HEK293 (cell line): ENCODE measurements around the gene SESN1.

Experiments used
- CTCF ChIA-PET: fragments of 350-600 bp; formaldehyde crosslinking; extraction: SDS; loops from one replicate; lab custom pipeline; 2021; ENCODE audit warnings: antibody characterized with exemption; lab: Yijun Ruan, JAX
- POLR2A ChIA-PET: fragments of 300-600 bp; formaldehyde crosslinking; extraction: SDS; loops from one replicate; lab custom pipeline; 2020; ENCODE audit warnings: antibody characterized with exemption, inconsistent platforms; lab: Yijun Ruan, JAX
- H3K27ac ChIP-seq: fragments of 200-500 bp; sonication (Bioruptor generic); 2 replicates; pipeline ENCODE4 v1.5.1; 2014; ENCODE audit warnings: low read depth, low read length, control low read depth, inconsistent platforms; ENCODE audit errors: extremely low read depth
- H3K36me3 ChIP-seq, 2 experiments: fragments of 200-500 bp in 1 of 2; sonication (Bioruptor generic) in 1 of 2; 1 replicate in 1 of 2; 2 replicates in 1 of 2; pipeline ENCODE4 v1.5.1; 2014 to 2017; ENCODE audit warnings: inconsistent platforms in 2 of 2, low read length in 2 of 2; ENCODE audit not compliant: control insufficient read depth in 2 of 2, insufficient read depth in 1 of 2
- H3K4me1 ChIP-seq: fragments of 200-500 bp; sonication (Bioruptor generic); 2 replicates; pipeline ENCODE4 v1.5.1; 2014; ENCODE audit warnings: mild to moderate bottlenecking, low read length, inconsistent platforms; ENCODE audit not compliant: control insufficient read depth, insufficient read depth
- H3K4me3 ChIP-seq: 2 replicates; pipeline ENCODE4 v1.5.1; 2011; ENCODE audit warnings: low read depth, mild to moderate bottlenecking, control low read depth, low read length, moderate library complexity
- H3K9me3 ChIP-seq: fragments of 200-500 bp; sonication (Bioruptor generic); 2 replicates; pipeline ENCODE4 v1.5.1; 2014; ENCODE audit warnings: low read depth, low read length, inconsistent platforms; ENCODE audit not compliant: control insufficient read depth, insufficient read depth
- FEZF1 ChIP-seq: fragments of 450-650 bp; formaldehyde crosslinking; IDR thresholded peaks from 2 replicates; pipeline ENCODE4 v1.5.1; 2016; ENCODE audit warnings: missing biosample characterization, missing genetic modification characterization
- GFI1B ChIP-seq: fragments of 450-650 bp; formaldehyde crosslinking; IDR thresholded peaks from 2 replicates; pipeline ENCODE4 v1.5.1; 2016; ENCODE audit warnings: missing biosample characterization, missing genetic modification characterization
- OVOL3 ChIP-seq: fragments of 450-650 bp; formaldehyde crosslinking; IDR thresholded peaks from 2 replicates; pipeline ENCODE4 v1.5.1; 2016; ENCODE audit warnings: missing biosample characterization, missing genetic modification characterization
- ZBTB20 ChIP-seq: fragments of 450-650 bp; formaldehyde crosslinking; IDR thresholded peaks from 2 replicates; pipeline ENCODE4 v1.5.1; 2016; ENCODE audit warnings: missing biosample characterization, missing genetic modification characterization
- ZBTB21 ChIP-seq: fragments of 450-650 bp; formaldehyde crosslinking; IDR thresholded peaks from 2 replicates; pipeline ENCODE4 v1.5.1; 2017; ENCODE audit warnings: missing biosample characterization, missing genetic modification characterization
- ZNF174 ChIP-seq: fragments of 450-650 bp; formaldehyde crosslinking; IDR thresholded peaks from 2 replicates; pipeline ENCODE4 v1.5.0; 2017; ENCODE audit warnings: missing biosample characterization, mild to moderate bottlenecking, missing genetic modification characterization
- ZNF202 ChIP-seq: fragments of 450-650 bp; formaldehyde crosslinking; IDR thresholded peaks from 2 replicates; pipeline ENCODE4 v1.5.1; 2016; ENCODE audit warnings: missing biosample characterization, missing genetic modification characterization, borderline replicate concordance
- ZNF266 ChIP-seq: fragments of 450-650 bp; formaldehyde crosslinking; IDR thresholded peaks from 2 replicates; pipeline ENCODE4 v1.5.1; 2016; ENCODE audit warnings: missing biosample characterization, missing genetic modification characterization, low read depth
- ZNF292 ChIP-seq: fragments of 450-650 bp; formaldehyde crosslinking; IDR thresholded peaks from 2 replicates; pipeline ENCODE4 v1.5.1; 2016; ENCODE audit warnings: low read depth, missing biosample characterization, missing genetic modification characterization, borderline replicate concordance
- ZNF544 ChIP-seq: fragments of 450-650 bp; formaldehyde crosslinking; IDR thresholded peaks from 2 replicates; pipeline ENCODE4 v1.5.0; 2017; ENCODE audit warnings: missing biosample characterization, missing genetic modification characterization
- ZNF558 ChIP-seq: fragments of 450-650 bp; formaldehyde crosslinking; IDR thresholded peaks from 2 replicates; pipeline ENCODE4 v1.5.1; 2016; ENCODE audit warnings: missing biosample characterization, missing genetic modification characterization
- ZNF600 ChIP-seq: fragments of 450-650 bp; formaldehyde crosslinking; IDR thresholded peaks from 2 replicates; pipeline ENCODE4 v1.5.1; 2016; ENCODE audit warnings: missing biosample characterization, missing genetic modification characterization
- ZNF610 ChIP-seq: fragments of 450-650 bp; formaldehyde crosslinking; IDR thresholded peaks from 2 replicates; pipeline ENCODE4 v1.5.1; 2016; ENCODE audit warnings: missing biosample characterization, missing genetic modification characterization, borderline replicate concordance
- ZNF629 ChIP-seq: fragments of 450-650 bp; formaldehyde crosslinking; IDR thresholded peaks from 2 replicates; pipeline ENCODE4 v1.5.1; 2017; ENCODE audit warnings: missing biosample characterization, missing genetic modification characterization
- ZNF701 ChIP-seq: fragments of 450-650 bp; formaldehyde crosslinking; IDR thresholded peaks from 2 replicates; pipeline ENCODE4 v1.5.1; 2016; ENCODE audit warnings: missing biosample characterization, missing genetic modification characterization
- ZNF843 ChIP-seq: fragments of 450-650 bp; formaldehyde crosslinking; IDR thresholded peaks from 2 replicates; pipeline ENCODE4 v1.5.1; 2016; ENCODE audit warnings: missing biosample characterization, missing genetic modification characterization
- TF ChIP-seq, protein P1 (sequence below): fragments of 450-650 bp; formaldehyde crosslinking; IDR thresholded peaks from 2 replicates; pipeline ENCODE4 v1.5.1; 2017; ENCODE audit warnings: missing biosample characterization, missing genetic modification characterization
- TF ChIP-seq, protein P2 (sequence below): fragments of 450-650 bp; formaldehyde crosslinking; optimal IDR thresholded peaks from 2 replicates; pipeline ENCODE3; 2016; ENCODE audit warnings: missing biosample characterization, mild to moderate bottlenecking, missing genetic modification characterization
- TF ChIP-seq, protein P3 (sequence below): fragments of 450-650 bp; IDR thresholded peaks from 2 replicates; pipeline ENCODE4 v1.5.1; 2018; ENCODE audit warnings: missing biosample characterization, mild to moderate bottlenecking, missing genetic modification characterization
- TF ChIP-seq, protein P4 (sequence below): fragments of 450-650 bp; formaldehyde crosslinking; IDR thresholded peaks from 2 replicates; pipeline ENCODE4 v1.5.1; 2016; ENCODE audit warnings: missing biosample characterization, missing genetic modification characterization
- TF ChIP-seq, protein P5 (sequence below): fragments of 450-650 bp; formaldehyde crosslinking; IDR thresholded peaks from 2 replicates; pipeline ENCODE4 v1.5.1; 2017; ENCODE audit warnings: missing biosample characterization, missing genetic modification characterization
- TF ChIP-seq, protein P6 (sequence below): fragments of 450-650 bp; formaldehyde crosslinking; conservative IDR thresholded peaks from 2 replicates; pipeline ENCODE4 v1.5.1; 2016; ENCODE audit warnings: low read depth, missing biosample characterization, missing genetic modification characterization
- TF ChIP-seq, protein P7 (sequence below): fragments of 450-650 bp; formaldehyde crosslinking; IDR thresholded peaks from 2 replicates; pipeline ENCODE4 v1.5.1; 2017; ENCODE audit warnings: missing biosample characterization, missing genetic modification characterization

SESN1 gene

DNA sequence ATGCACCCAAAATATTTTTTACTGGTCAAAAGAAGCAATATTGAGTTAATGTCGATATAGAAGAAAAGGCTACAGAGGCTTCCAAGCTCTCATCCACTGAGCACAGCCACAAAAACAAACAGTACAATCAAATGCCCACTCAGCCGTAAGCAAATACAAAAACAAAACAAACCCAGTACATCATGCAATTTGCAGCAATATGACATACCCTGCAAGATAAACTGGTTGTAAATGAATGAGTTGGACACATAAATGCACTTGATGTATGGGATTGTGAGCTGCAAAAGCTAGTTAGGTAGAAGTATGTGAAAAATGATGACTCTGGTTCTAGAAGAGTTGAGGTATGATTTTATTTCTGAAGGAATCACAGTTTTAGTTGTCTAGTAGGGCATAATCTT lies 83.9 kb downstream of the SESN1 start:
- Histone ChIP-seq H3K27ac (no peak overlapping the region), H3K4me3 (no peak overlapping the region), H3K36me3 (no peaks in the 10 kb centered on the region), H3K4me1 (peaks cover 26% of the 10 kb centered on the region), H3K9me3 (no peaks in the 10 kb centered on the region)
- ChIA-PET POLR2A (interaction anchor here (0.6 to 4.4 kb wide), 4 partner anchors 20 to 373 kb away, joined by 3 to 27 read pairs (median 4); partner anchors contain the start of genes CEP57L1 and SESN1), CTCF (interaction anchor here (0.6 to 1.9 kb wide), 7 partner anchors 15 to 63 kb away, joined by 4 to 10 read pairs (median 5); no protein-coding TSS in a partner anchor)
- TF ChIP-seq ZNF558 (tag by site-specific recombination) (0 out of 2 replicates have a peak, but pooled peaks have one; percentile 16), ZNF629 (tag by site-specific recombination) (peak; percentile 64; the same call in 1 of the 2 replicates), ZNF202 (tag by site-specific recombination) (no peak), ZNF292 (no peak), FEZF1 (peak; percentile 97), ZNF701 (tag by site-specific recombination) (no peak), ZNF544 (tag by site-specific recombination) (no peak), ZNF600 (tag by site-specific recombination) (peak; percentile 89), ZNF610 (tag by site-specific recombination) (peak; percentile 45; the same call in 1 of the 2 replicates), ZBTB21 (tag by site-specific recombination) (peak; percentile 43; the same call in 1 of the 2 replicates), GFI1B (tag by site-specific recombination) (no peak), ZNF266 (no peak), ZNF174 (tag by site-specific recombination) (no peak), ZNF843 (tag by site-specific recombination) (peak; percentile 85), OVOL3 (tag by site-specific recombination) (peak; percentile 41; the same call in 1 of the 2 replicates), ZBTB20 (tag by site-specific recombination) (no peak; the same call in 1 of the 2 replicates)
- TF ChIP-seq, protein P1, sequence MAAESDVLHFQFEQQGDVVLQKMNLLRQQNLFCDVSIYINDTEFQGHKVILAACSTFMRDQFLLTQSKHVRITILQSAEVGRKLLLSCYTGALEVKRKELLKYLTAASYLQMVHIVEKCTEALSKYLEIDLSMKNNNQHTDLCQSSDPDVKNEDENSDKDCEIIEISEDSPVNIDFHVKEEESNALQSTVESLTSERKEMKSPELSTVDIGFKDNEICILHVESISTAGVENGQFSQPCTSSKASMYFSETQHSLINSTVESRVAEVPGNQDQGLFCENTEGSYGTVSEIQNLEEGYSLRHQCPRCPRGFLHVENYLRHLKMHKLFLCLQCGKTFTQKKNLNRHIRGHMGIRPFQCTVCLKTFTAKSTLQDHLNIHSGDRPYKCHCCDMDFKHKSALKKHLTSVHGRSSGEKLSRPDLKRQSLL (tag by site-specific recombination): no peak
- TF ChIP-seq, protein P2, sequence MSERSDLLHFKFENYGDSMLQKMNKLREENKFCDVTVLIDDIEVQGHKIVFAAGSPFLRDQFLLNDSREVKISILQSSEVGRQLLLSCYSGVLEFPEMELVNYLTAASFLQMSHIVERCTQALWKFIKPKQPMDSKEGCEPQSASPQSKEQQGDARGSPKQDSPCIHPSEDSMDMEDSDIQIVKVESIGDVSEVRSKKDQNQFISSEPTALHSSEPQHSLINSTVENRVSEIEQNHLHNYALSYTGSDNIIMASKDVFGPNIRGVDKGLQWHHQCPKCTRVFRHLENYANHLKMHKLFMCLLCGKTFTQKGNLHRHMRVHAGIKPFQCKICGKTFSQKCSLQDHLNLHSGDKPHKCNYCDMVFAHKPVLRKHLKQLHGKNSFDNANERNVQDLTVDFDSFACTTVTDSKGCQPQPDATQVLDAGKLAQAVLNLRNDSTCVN (tag by site-specific recombination): no peak
- TF ChIP-seq, protein P3, sequence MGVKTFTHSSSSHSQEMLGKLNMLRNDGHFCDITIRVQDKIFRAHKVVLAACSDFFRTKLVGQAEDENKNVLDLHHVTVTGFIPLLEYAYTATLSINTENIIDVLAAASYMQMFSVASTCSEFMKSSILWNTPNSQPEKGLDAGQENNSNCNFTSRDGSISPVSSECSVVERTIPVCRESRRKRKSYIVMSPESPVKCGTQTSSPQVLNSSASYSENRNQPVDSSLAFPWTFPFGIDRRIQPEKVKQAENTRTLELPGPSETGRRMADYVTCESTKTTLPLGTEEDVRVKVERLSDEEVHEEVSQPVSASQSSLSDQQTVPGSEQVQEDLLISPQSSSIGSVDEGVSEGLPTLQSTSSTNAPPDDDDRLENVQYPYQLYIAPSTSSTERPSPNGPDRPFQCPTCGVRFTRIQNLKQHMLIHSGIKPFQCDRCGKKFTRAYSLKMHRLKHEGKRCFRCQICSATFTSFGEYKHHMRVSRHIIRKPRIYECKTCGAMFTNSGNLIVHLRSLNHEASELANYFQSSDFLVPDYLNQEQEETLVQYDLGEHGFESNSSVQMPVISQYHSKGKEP (tag by site-specific recombination): peak; percentile 99
- TF ChIP-seq, protein P4, sequence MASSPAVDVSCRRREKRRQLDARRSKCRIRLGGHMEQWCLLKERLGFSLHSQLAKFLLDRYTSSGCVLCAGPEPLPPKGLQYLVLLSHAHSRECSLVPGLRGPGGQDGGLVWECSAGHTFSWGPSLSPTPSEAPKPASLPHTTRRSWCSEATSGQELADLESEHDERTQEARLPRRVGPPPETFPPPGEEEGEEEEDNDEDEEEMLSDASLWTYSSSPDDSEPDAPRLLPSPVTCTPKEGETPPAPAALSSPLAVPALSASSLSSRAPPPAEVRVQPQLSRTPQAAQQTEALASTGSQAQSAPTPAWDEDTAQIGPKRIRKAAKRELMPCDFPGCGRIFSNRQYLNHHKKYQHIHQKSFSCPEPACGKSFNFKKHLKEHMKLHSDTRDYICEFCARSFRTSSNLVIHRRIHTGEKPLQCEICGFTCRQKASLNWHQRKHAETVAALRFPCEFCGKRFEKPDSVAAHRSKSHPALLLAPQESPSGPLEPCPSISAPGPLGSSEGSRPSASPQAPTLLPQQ: peak; percentile 72; the same call in 1 of the 2 replicates
- TF ChIP-seq, protein P5, sequence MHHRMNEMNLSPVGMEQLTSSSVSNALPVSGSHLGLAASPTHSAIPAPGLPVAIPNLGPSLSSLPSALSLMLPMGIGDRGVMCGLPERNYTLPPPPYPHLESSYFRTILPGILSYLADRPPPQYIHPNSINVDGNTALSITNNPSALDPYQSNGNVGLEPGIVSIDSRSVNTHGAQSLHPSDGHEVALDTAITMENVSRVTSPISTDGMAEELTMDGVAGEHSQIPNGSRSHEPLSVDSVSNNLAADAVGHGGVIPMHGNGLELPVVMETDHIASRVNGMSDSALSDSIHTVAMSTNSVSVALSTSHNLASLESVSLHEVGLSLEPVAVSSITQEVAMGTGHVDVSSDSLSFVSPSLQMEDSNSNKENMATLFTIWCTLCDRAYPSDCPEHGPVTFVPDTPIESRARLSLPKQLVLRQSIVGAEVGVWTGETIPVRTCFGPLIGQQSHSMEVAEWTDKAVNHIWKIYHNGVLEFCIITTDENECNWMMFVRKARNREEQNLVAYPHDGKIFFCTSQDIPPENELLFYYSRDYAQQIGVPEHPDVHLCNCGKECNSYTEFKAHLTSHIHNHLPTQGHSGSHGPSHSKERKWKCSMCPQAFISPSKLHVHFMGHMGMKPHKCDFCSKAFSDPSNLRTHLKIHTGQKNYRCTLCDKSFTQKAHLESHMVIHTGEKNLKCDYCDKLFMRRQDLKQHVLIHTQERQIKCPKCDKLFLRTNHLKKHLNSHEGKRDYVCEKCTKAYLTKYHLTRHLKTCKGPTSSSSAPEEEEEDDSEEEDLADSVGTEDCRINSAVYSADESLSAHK: peak; percentile 43; the same call in 1 of the 2 replicates
- TF ChIP-seq, protein P6, sequence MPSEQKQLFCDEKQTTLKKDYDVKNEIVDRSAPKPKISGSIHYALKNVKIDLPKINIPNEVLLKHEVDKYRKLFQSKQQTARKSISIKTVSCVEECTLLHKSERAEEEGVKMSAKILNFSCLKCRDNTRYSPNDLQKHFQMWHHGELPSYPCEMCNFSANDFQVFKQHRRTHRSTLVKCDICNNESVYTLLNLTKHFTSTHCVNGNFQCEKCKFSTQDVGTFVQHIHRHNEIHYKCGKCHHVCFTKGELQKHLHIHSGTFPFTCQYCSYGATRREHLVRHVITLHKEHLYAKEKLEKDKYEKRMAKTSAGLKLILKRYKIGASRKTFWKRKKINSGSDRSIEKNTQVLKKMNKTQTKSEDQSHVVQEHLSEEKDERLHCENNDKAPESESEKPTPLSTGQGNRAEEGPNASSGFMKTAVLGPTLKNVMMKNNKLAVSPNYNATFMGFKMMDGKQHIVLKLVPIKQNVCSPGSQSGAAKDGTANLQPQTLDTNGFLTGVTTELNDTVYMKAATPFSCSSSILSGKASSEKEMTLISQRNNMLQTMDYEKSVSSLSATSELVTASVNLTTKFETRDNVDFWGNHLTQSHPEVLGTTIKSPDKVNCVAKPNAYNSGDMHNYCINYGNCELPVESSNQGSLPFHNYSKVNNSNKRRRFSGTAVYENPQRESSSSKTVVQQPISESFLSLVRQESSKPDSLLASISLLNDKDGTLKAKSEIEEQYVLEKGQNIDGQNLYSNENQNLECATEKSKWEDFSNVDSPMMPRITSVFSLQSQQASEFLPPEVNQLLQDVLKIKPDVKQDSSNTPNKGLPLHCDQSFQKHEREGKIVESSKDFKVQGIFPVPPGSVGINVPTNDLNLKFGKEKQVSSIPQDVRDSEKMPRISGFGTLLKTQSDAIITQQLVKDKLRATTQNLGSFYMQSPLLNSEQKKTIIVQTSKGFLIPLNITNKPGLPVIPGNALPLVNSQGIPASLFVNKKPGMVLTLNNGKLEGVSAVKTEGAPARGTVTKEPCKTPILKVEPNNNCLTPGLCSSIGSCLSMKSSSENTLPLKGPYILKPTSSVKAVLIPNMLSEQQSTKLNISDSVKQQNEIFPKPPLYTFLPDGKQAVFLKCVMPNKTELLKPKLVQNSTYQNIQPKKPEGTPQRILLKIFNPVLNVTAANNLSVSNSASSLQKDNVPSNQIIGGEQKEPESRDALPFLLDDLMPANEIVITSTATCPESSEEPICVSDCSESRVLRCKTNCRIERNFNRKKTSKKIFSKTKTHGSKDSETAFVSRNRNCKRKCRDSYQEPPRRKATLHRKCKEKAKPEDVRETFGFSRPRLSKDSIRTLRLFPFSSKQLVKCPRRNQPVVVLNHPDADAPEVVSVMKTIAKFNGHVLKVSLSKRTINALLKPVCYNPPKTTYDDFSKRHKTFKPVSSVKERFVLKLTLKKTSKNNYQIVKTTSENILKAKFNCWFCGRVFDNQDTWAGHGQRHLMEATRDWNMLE: 0 out of 2 replicates have a peak, but pooled peaks have one; percentile 25
- TF ChIP-seq, protein P7, sequence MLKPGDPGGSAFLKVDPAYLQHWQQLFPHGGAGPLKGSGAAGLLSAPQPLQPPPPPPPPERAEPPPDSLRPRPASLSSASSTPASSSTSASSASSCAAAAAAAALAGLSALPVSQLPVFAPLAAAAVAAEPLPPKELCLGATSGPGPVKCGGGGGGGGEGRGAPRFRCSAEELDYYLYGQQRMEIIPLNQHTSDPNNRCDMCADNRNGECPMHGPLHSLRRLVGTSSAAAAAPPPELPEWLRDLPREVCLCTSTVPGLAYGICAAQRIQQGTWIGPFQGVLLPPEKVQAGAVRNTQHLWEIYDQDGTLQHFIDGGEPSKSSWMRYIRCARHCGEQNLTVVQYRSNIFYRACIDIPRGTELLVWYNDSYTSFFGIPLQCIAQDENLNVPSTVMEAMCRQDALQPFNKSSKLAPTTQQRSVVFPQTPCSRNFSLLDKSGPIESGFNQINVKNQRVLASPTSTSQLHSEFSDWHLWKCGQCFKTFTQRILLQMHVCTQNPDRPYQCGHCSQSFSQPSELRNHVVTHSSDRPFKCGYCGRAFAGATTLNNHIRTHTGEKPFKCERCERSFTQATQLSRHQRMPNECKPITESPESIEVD (tag by site-specific recombination): peak; percentile 96
